Measurements from ENCODE around the gene ATP1B3. TPM values are rescaled to one million over a fixed set of nuclear protein-coding genes. Genes with fewer than 3 reads are reported as not detected.
"Not testable (repeated sequence)": the region's sequence is repeated elsewhere in the genome, so short reads cannot be mapped to it uniquely, and the experiment has no call there.

ATP1B3 gene
- total RNA-seq, 1 donor from 2014 or later = 108 TPM

GRCh38 chr3:141920701-141921100 is 44.3 kb downstream of the ATP1B3 start:
- H3K4me1 ChIP-seq = no peaks in the 10 kb centered on the region
- DNase-seq (ENCODE audit: low spot score in 2 of 2) = no peak
- no peaks in the 10 kb centered on the region for H3K9me3 ChIP-seq
- no peaks in the 10 kb centered on the region for H3K27me3 ChIP-seq
- no peak overlapping the region for H3K4me3 ChIP-seq
- no peak for TF ChIP-seq CTCF (IDR thresholded peaks at IDR 0.05)
- peaks cover 14 to 56% of the 10 kb centered on the region in 2 donors for H3K36me3 ChIP-seq
- H3K27ac ChIP-seq = no peak overlapping the region
- intact Hi-C loops (cut with DNase I) = no loop called here

- no peak for TF ChIP-seq CTCF (IDR thresholded peaks at IDR 0.05)
- Histone ChIP-seq H3K27me3 (no peaks in the 10 kb centered on the region), H3K36me3 (peaks cover 14 to 57% of the 10 kb centered on the region in 2 donors), H3K27ac (no peak overlapping the region), H3K4me3 (no peak overlapping the region), H3K4me1 (no peaks in the 10 kb centered on the region), H3K9me3 (no peaks in the 10 kb centered on the region)
- no peak for DNase-seq (ENCODE audit: low spot score in 2 of 2)
- intact Hi-C loops (cut with DNase I) = no loop called here
Measured at GRCh38 chr3:141921316-141921715, 44.9 kb downstream of the ATP1B3 start.

GRCh38 chr3:141925677-141926076 is 49.2 kb downstream of the ATP1B3 start:
- H3K27me3 ChIP-seq; H3K27ac ChIP-seq; H3K4me1 ChIP-seq; H3K9me3 ChIP-seq; DNase-seq (ENCODE audit: low spot score in 2 of 2); intact Hi-C loops (cut with DNase I); H3K4me3 ChIP-seq: not testable (repeated sequence)
- H3K36me3 ChIP-seq = peaks cover 12 to 47% of the 10 kb centered on the region in 2 donors

GRCh38 chr3:141926929-141927328 is 50.5 kb downstream of the ATP1B3 start:
- no peaks in the 10 kb centered on the region for H3K9me3 ChIP-seq
- no peak overlapping the region for H3K4me3 ChIP-seq
- no peaks in the 10 kb centered on the region for H3K4me1 ChIP-seq
- no peaks in the 10 kb centered on the region for H3K27me3 ChIP-seq
- intact Hi-C loops (cut with DNase I) = no loop called here
- no peak for DNase-seq (ENCODE audit: low spot score in 2 of 2)
- H3K27ac ChIP-seq = no peak overlapping the region
- H3K36me3 ChIP-seq = peaks cover 14 to 45% of the 10 kb centered on the region in 2 donors
- no peak for TF ChIP-seq CTCF (IDR thresholded peaks at IDR 0.05)

- Histone ChIP-seq H3K36me3 (peaks cover 7 to 30% of the 10 kb centered on the region in 2 donors), H3K27ac (no peak overlapping the region), H3K4me3 (no peak overlapping the region), H3K4me1 (no peaks in the 10 kb centered on the region), H3K9me3 (no peaks in the 10 kb centered on the region), H3K27me3 (no peaks in the 10 kb centered on the region)
- no peak for DNase-seq (ENCODE audit: low spot score in 2 of 2)
- intact Hi-C loops (cut with DNase I) = no loop called here
- TF ChIP-seq CTCF (IDR thresholded peaks at IDR 0.05) = no peak
Measured at GRCh38 chr3:141928631-141929270, 52.3 kb downstream of the ATP1B3 start.

GRCh38 chr3:141929341-141929995 is 53.0 kb downstream of the ATP1B3 start:
- Histone ChIP-seq H3K27me3 (no peaks in the 10 kb centered on the region), H3K9me3 (no peaks in the 10 kb centered on the region), H3K4me3 (no peak overlapping the region), H3K27ac (no peak overlapping the region), H3K4me1 (no peaks in the 10 kb centered on the region), H3K36me3 (peaks cover 2 to 23% of the 10 kb centered on the region in 2 donors)
- no peak for TF ChIP-seq CTCF (IDR thresholded peaks at IDR 0.05)
- no peak for DNase-seq (ENCODE audit: low spot score in 2 of 2)
- intact Hi-C loops (cut with DNase I) = no loop called here

All from ascending aorta (tissue), 2 donors.